ENCODE data around the gene USP25. TPM values are rescaled to one million over a fixed set of nuclear protein-coding genes. Genes with fewer than 3 reads are reported as not detected.

USP25 gene
- total RNA-seq, 1 donor from 2014 or later, result 103 TPM

- DNase-seq, result no peak
Measured at GRCh38 chr21:15820327-15820726, 90.5 kb downstream of the USP25 start.

GRCh38 chr21:15820852-15821379 is 91.1 kb downstream of the USP25 start:
- no peak for DNase-seq

- no peak for DNase-seq
Measured at GRCh38 chr21:15823486-15824150, 93.8 kb downstream of the USP25 start.

GRCh38 chr21:15825700-15826099 is 95.9 kb downstream of the USP25 start:
- no peak for DNase-seq

- peak; percentile 59 for DNase-seq
Measured at GRCh38 chr21:15826147-15826780, 96.5 kb downstream of the USP25 start.

- DNase-seq, result peak; percentile 41
Measured at GRCh38 chr21:15826908-15827601, 97.3 kb downstream of the USP25 start.

- DNase-seq, result no peak
Measured at GRCh38 chr21:15831497-15831896, 101.7 kb downstream of the USP25 start.

GRCh38 chr21:15837645-15838044 is 107.9 kb downstream of the USP25 start:
- DNase-seq, result peak; percentile 6

GRCh38 chr21:15839026-15839425 is 109.2 kb downstream of the USP25 start:
- DNase-seq, result no peak

DNA sequence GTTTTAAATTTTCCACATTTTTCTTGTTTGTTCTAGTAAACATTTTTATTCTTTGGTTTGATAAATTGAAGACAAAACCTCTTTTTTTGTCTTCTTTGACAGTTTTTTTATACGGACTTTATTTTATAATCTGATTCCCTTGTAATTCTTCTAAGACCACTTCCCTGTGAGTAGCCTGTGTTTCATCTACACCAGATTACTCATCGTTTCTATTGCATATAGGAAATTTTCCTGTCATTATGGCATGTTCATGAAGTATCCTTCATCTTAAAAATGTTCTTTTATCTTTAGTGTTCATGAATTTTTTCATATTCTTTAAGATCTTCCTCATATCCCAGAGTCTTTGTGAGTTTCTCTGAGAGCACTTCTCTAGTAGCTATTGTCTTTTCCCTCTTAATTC is 109.8 kb downstream of the USP25 start:
- no peak for DNase-seq

DNA sequence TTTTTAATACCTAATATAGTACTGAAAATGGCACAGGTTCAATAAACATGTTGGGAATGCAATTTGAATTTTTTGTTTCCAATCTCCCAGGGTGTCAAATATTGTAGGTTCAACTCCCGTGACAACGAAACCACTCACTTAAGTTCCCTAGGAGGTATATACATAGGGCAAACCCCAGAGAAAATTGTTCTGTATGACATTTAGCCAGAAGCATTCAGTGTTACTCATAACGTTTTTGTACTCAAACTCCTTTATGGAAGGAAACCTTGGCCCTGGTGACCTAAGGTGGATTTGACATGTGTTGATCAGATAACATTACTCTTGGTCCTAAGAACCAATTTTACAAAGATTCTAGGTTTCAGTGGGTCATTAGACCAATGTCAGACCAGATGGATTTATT is 110.6 kb downstream of the USP25 start:
- no peak for DNase-seq

DNA sequence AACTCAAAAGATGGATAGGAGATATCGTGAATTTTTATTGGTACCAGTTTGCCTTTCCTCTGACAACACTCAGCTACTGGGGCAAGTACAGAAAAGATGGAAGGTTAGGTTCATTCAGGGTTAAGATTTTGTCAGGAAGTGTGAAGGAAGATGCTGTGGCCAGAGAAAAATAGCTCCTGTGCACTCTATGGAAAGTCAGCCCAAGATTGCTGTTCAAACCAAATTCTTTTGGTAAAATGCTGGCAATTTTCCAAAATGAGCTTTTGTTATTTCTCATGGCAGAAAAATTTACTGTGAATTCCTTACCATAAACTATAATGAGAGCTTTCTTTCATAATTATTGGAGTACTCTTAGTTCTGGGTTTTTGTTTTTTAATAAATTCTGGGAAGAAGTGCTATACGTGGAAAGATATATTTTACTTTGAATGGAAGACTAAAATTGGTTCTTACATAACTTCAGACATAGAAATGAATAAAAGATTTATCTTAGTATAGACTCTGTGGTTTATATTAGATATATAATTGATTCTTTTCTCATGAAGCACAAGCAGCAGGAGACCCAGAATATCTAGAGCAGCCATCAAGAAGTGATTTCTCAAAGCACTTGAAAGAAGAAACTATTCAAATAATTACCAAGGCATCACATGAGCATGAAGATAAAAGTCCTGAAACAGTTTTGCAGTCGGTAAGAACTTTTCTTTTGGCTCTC is 112.2 kb downstream of the USP25 start:
- no peak for DNase-seq

DNA sequence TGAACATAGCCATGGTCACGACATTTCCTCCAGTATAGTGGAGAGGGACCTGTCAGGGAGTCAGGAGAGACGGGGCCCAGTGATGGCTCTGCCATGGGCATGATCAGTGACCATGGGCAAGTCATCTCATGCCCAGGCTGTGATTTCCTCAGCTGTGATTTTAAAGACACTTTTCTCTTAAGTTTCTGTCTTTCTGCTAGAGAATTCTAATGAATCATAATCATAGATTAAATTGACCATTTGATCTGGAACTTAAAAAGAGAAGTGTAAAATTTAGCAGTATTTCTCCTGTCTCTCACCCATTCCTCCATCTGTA is 112.7 kb downstream of the USP25 start:
- DNase-seq, result no peak

GRCh38 chr21:15843766-15844165 is 114.0 kb downstream of the USP25 start:
- no peak for DNase-seq

GRCh38 chr21:15848634-15849560 is 119.1 kb downstream of the USP25 start:
- no peak for DNase-seq

DNA sequence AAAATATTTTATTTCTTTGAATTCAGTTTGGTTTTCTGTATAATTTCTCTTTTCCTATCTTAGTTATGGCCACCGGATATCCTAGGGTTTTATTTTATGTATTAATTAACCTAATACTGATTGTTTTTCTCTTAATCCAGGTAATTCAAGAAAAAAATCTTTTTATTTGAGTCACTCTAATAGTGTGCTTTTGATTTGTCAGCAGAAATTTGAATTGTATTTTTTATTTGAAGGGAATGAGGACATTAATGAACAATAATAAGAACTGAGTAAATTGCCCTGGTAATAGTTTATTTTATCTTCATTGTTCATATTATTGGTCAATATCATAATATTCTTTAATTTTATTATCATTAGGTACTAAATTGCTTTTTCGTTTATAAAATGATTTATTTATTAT is 120.1 kb downstream of the USP25 start:
- DNase-seq, result no peak

GRCh38 chr21:15850645-15851044 is 120.9 kb downstream of the USP25 start:
- DNase-seq, result no peak

GRCh38 chr21:15852146-15852545 is 122.4 kb downstream of the USP25 start:
- no peak for DNase-seq

- no peak for DNase-seq
Measured at GRCh38 chr21:15853126-15853525, 123.3 kb downstream of the USP25 start.

- DNase-seq, result no peak
Measured at GRCh38 chr21:15856813-15857212, 127.0 kb downstream of the USP25 start.

GRCh38 chr21:15857740-15858139 is 128.0 kb downstream of the USP25 start:
- no peak for DNase-seq

- DNase-seq, result no peak
Measured at GRCh38 chr21:15860541-15860940, 130.8 kb downstream of the USP25 start.

Data from tongue (tissue), 2 donors.